HG03521 (cell line): Measurements from ENCODE around the gene KCNAB1.
"Not testable (repeated sequence)": the region's sequence is repeated elsewhere in the genome, so short reads cannot be mapped to it uniquely, and the experiment has no call there.

Experiments used
- ATAC-seq: cut with Tn5 transposase; IDR thresholded peaks from one replicate; pipeline ENCODE4 v1.9.1; 2021; ENCODE audit warnings: mild to moderate bottlenecking, moderate library complexity; ENCODE audit not compliant: unreplicated experiment

The KCNAB1 gene

GRCh38 chr3:156135921-156136638 lies 15.7 kb downstream of the KCNAB1 start:
- no peak for ATAC-seq

GRCh38 chr3:156137397-156137796 lies 17.0 kb downstream of the KCNAB1 start:
- not testable (repeated sequence) for ATAC-seq

GRCh38 chr3:156140001-156140595 lies 19.7 kb downstream of the KCNAB1 start:
- no peak for ATAC-seq

GRCh38 chr3:156142702-156143101 lies 22.3 kb downstream of the KCNAB1 start:
- ATAC-seq = no peak

- no peak for ATAC-seq
Measured at GRCh38 chr3:156143136-156143535, 22.8 kb downstream of the KCNAB1 start.

- ATAC-seq = no peak
Measured at GRCh38 chr3:156144060-156144459, 23.7 kb downstream of the KCNAB1 start.

- ATAC-seq = no peak
Measured at GRCh38 chr3:156145866-156146265, 25.5 kb downstream of the KCNAB1 start.

- no peak for ATAC-seq
Measured at GRCh38 chr3:156148345-156148945, 28.1 kb downstream of the KCNAB1 start.

GRCh38 chr3:156148946-156149381 lies 28.6 kb downstream of the KCNAB1 start:
- no peak for ATAC-seq

- ATAC-seq = no peak
Measured at GRCh38 chr3:156149876-156150275, 29.5 kb downstream of the KCNAB1 start.

GRCh38 chr3:156150434-156151066 lies 30.2 kb downstream of the KCNAB1 start:
- no peak for ATAC-seq

- ATAC-seq = peak; percentile 58
Measured at GRCh38 chr3:156151824-156152428, 31.5 kb downstream of the KCNAB1 start.

- ATAC-seq = no peak
Measured at GRCh38 chr3:156158656-156159295, 38.4 kb downstream of the KCNAB1 start.

GRCh38 chr3:156160647-156161046 lies 40.3 kb downstream of the KCNAB1 start:
- no peak for ATAC-seq

GRCh38 chr3:156161172-156161571 lies 40.8 kb downstream of the KCNAB1 start:
- ATAC-seq = no peak

- no peak for ATAC-seq
Measured at GRCh38 chr3:156163848-156164247, 43.5 kb downstream of the KCNAB1 start.

- ATAC-seq = no peak
Measured at GRCh38 chr3:156166808-156167207, 46.4 kb downstream of the KCNAB1 start.

- ATAC-seq = no peak
Measured at GRCh38 chr3:156170571-156170970, 50.2 kb downstream of the KCNAB1 start.

- no peak for ATAC-seq
Measured at GRCh38 chr3:156171281-156172267, 51.2 kb downstream of the KCNAB1 start.

- ATAC-seq = no peak
Measured at GRCh38 chr3:156172536-156172935, 52.2 kb downstream of the KCNAB1 start.
